ENCODE measurements around the gene IQSEC1. TPM values are rescaled to one million over a fixed set of nuclear protein-coding genes. Genes with fewer than 3 reads are reported as not detected.

IQSEC1 gene
- total and polyA plus RNA-seq, 2 of the 8 experiments (the other 6 are each of a cell fraction or from before 2014, with no cell fraction given): 6.8 to 28.8 TPM

- Histone ChIP-seq H3K56ac (replicated peaks; ENCODE audit: insufficient read length, low read depth, low read length) (no peak overlapping the region), H2BK20ac (ENCODE audit: low read length) (no peak overlapping the region), H4K8ac (ENCODE audit: extremely low read depth, insufficient read depth, low read length) (no peak overlapping the region; the same call in 1 of the 2 replicates), H3K4ac (replicated peaks; ENCODE audit: insufficient read length, low read depth, low read length) (no peak overlapping the region), H2BK12ac (ENCODE audit: low read depth, low read length) (no peak overlapping the region), H3K23me2 (ENCODE audit: low read depth, low read length) (no peaks in the 10 kb centered on the region), H3K79me2 (ENCODE audit: control insufficient read depth in 1 of 2, insufficient read depth in 2 of 2, low read length in 2 of 2) (no peaks in the 10 kb centered on the region), H4K5ac (ENCODE audit: insufficient read length, low read depth, low read length) (no peak overlapping the region), H2BK120ac (replicated peaks; ENCODE audit: low read depth, low read length) (no peak overlapping the region), H3K36me3 (ENCODE audit: control insufficient read depth in 2 of 4, insufficient read depth in 4 of 4, low read length in 3 of 4) (peaks cover 0 to 12% (median 2%) of the 10 kb centered on the region in 4 experiments; a peak in 5 of 8 replicates), H3K14ac (ENCODE audit: insufficient read length) (no peak overlapping the region), H2BK5ac (ENCODE audit: low read depth, low read length) (no peak overlapping the region), H3K9me3 (ENCODE audit: insufficient read depth in 2 of 2, low read depth in 1 of 2, low read length in 1 of 2) (no peaks in the 10 kb centered on the region), H4K91ac (replicated peaks; ENCODE audit: insufficient read length, low read length) (no peak overlapping the region), H3K27me3 (replicated peaks in 1 of 4; ENCODE audit: control insufficient read depth in 3 of 4, extremely low read depth in 1 of 4, insufficient read depth in 3 of 4, low read length in 3 of 4) (no peaks in the 10 kb centered on the region), H3K23ac (ENCODE audit: insufficient read length) (no peak overlapping the region), H2BK15ac (ENCODE audit: low read length) (no peak overlapping the region), H2AK5ac (ENCODE audit: low read depth, low read length) (no peak overlapping the region), H2AFZ (ENCODE audit: low read length) (no peak overlapping the region), H3K18ac (ENCODE audit: extremely low read depth, low read length) (no peak overlapping the region), H3K27ac (ENCODE audit: low read depth, low read length) (no peak overlapping the region), H4K20me1 (replicated peaks in 1 of 2; ENCODE audit: control insufficient read depth in 1 of 2, insufficient read depth in 2 of 2, low read length in 2 of 2) (peaks cover 0 to 34% of the 10 kb centered on the region in 2 experiments), H3K79me1 (ENCODE audit: low read depth, low read length) (0 out of 2 replicates have a peak, but pooled peaks cover 3% of the 10 kb centered on the region), H3K4me1 (replicated peaks in 1 of 4; ENCODE audit: control insufficient read depth in 3 of 4, insufficient read depth in 4 of 4, low read length in 3 of 4) (no peaks in the 10 kb centered on the region), H3K9ac (replicated peaks in 1 of 4; ENCODE audit: extremely low read depth in 1 of 4, low read depth in 3 of 4, low read length in 3 of 4) (no peak overlapping the region), H3K4me3 (ENCODE audit: extremely low read depth in 1 of 4, insufficient read depth in 2 of 4, low read depth in 3 of 4, low read length in 4 of 4) (no peak overlapping the region), H3K4me2 (ENCODE audit: insufficient read depth in 1 of 2, low read depth in 2 of 2, low read length in 2 of 2) (no peak overlapping the region)
- ChIA-PET POLR2A (ENCODE audit: partially characterized antibody) (interaction anchor here (1.1 kb wide), 1 partner anchor 90 kb away, joined by 3 read pairs; the partner anchor contains the start of gene RPL32), CTCF (ENCODE audit: partially characterized antibody) (interaction anchor here (0.5 to 5.5 kb wide), 14 partner anchors 9 to 1376 kb away, joined by 3 to 30 read pairs (median 4); no protein-coding TSS in a partner anchor)
- 88% methylated on average over 14 of the region's 14 CpGs; no CpG with 5 or more reads in 1 of the 2 experiments for WGBS, 2 experiments (ENCODE audit: extremely low coverage in 1 of 2, insufficient coverage in 1 of 2, insufficient read length in 1 of 2, insufficient replicate concordance in 2 of 2, low coverage in 1 of 2, low lambda C conversion rate in 2 of 2, missing lambda C conversion rate in 1 of 2)
- FAIRE-seq (no peak), DNase-seq (ENCODE audit: low read depth in 1 of 2, low spot score in 2 of 2) (no peak)
- TF ChIP-seq CHD1 (IDR thresholded peaks at IDR 0.05; ENCODE audit: low read depth, low read length) (no peak), ZNF274 (IDR thresholded peaks at IDR 0.05; ENCODE audit: borderline replicate concordance, extremely low read depth, low read length) (no peak), CTCF (IDR thresholded peaks at IDR 0.05; ENCODE audit: control extremely low read depth in 1 of 3, insufficient read depth in 1 of 3, low read depth in 1 of 3, low read length in 3 of 3) (no peak), KDM4A (IDR thresholded peaks at IDR 0.05; ENCODE audit: low read depth, low read length, severe bottlenecking) (no peak), BRCA1 (IDR thresholded peaks at IDR 0.05; ENCODE audit: low read depth, low read length) (no peak), NANOG (IDR thresholded peaks at IDR 0.05; ENCODE audit: insufficient read depth, low read depth, low read length, poor library complexity, severe bottlenecking) (no peak), KDM5A (IDR thresholded peaks at IDR 0.05; ENCODE audit: low read length) (no peak), GTF2F1 (IDR thresholded peaks at IDR 0.05; ENCODE audit: borderline replicate concordance, low read depth, low read length) (no peak), CBX8 (IDR thresholded peaks at IDR 0.05; ENCODE audit: borderline replicate concordance, low read depth, low read length) (no peak), JUN (IDR thresholded peaks at IDR 0.05; ENCODE audit: low read depth, low read length) (no peak)
Measured at GRCh38 chr3:12931273-12931905, 141.8 kb downstream of the IQSEC1 start.
